ENCODE data around the gene KLHL2. TPM values are rescaled to one million over a fixed set of nuclear protein-coding genes. Genes with fewer than 3 reads are reported as not detected.
"Not testable (repeated sequence)": the region's sequence is repeated elsewhere in the genome, so short reads cannot be mapped to it uniquely, and the experiment has no call there.

The KLHL2 gene
- total RNA-seq, 4 donors from 2014 or later, result 18.0 to 26.7 (median 23.8) TPM

DNA sequence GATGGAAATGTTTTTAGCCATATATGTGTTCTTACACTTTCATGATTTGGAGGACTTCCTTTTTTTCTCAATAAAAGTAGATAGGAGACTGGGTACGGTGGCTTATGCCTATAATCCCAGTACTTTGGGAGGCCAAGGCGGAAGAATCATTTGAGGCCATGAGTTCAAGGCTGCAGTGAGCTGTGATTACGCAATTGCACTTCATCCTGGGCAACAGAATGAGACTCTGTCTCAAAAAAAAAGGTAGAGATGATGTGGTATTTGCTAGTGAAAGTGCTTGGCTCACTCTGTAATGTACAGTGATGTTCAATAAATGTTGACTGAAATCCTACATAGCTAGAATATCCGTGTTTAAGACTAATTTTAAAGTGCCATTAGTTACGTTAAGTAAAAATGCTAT, 27.4 kb downstream of the KLHL2 start:
- Histone ChIP-seq H3K27me3 (no peaks in the 10 kb centered on the region), H3K36me3 (peaks cover 0 to 21% (median 0%) of the 10 kb centered on the region in 3 donors), H3K27ac (no peak overlapping the region), H3K9me3 (no peaks in the 10 kb centered on the region), H3K4me3 (no peak overlapping the region), H3K4me1 (no peaks in the 10 kb centered on the region)
- TF ChIP-seq POLR2A (IDR thresholded peaks at IDR 0.05), result no peak
- TF ChIP-seq, protein P1, sequence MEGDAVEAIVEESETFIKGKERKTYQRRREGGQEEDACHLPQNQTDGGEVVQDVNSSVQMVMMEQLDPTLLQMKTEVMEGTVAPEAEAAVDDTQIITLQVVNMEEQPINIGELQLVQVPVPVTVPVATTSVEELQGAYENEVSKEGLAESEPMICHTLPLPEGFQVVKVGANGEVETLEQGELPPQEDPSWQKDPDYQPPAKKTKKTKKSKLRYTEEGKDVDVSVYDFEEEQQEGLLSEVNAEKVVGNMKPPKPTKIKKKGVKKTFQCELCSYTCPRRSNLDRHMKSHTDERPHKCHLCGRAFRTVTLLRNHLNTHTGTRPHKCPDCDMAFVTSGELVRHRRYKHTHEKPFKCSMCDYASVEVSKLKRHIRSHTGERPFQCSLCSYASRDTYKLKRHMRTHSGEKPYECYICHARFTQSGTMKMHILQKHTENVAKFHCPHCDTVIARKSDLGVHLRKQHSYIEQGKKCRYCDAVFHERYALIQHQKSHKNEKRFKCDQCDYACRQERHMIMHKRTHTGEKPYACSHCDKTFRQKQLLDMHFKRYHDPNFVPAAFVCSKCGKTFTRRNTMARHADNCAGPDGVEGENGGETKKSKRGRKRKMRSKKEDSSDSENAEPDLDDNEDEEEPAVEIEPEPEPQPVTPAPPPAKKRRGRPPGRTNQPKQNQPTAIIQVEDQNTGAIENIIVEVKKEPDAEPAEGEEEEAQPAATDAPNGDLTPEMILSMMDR (IDR thresholded peaks at IDR 0.05), result no peak
- no peak for TF ChIP-seq EP300 (IDR thresholded peaks at IDR 0.05)
- DNase-seq (ENCODE audit: low spot score in 2 of 2), result no peak
- 92 to 94% methylated on average over 5 of the region's 5 CpGs for WGBS, 2 donors

DNA sequence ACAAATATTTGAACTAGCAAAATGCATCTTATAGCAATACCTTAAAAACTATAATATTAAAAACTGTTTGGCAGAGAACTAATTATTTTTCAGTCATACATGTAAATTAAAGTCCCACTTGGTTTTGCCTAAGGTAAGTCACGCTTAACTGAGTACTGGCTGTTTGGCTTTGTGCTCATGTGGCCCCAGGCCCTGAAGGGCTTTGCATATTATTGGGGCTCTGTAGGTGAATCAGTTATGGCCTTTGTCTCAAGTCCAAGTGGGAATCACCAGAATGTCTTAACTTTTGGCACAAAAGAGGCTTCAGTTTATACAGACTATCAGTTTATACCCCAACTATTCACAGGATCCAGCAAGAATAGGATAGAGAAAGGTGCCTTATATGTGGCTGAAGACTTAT, 29.5 kb downstream of the KLHL2 start:
- WGBS, 2 donors, result no CpG with 5 or more reads among the region's 1 CpG
- H3K27ac ChIP-seq; H3K4me1 ChIP-seq; H3K27me3 ChIP-seq; H3K9me3 ChIP-seq; H3K36me3 ChIP-seq; H3K4me3 ChIP-seq; DNase-seq (ENCODE audit: low spot score in 2 of 2): not testable (repeated sequence)

DNA sequence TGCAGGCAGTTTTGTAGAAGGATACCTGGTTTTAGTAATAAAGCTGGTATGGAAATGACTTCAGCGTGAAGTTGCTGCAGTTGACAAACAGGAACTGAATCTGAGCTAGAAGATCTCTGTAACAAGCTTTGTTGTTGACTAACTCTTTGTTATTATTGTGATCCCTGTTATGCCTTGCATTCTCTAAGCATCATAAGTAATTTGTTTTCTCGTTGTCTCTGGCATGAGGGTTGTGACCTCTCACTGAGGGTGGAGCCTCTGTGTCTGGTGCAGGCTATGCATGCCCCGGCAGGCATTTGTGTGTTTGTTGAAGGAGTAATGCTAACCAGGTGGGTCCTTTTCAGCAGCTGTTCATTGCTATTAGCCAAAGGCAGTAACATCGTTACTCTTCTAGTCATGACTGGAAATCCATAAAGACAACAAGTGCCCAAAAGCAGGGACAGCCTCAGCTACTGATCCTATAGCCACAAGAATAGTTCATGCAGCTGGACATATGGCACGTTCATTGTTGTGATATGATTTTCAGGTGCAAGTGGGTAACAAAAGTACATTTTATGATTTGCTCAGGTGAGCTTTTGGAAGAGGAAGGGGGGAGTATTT, 30.8 kb downstream of the KLHL2 start:
- H3K9me3 ChIP-seq; DNase-seq (ENCODE audit: low spot score in 2 of 2); H3K4me1 ChIP-seq; H3K4me3 ChIP-seq; H3K27me3 ChIP-seq; H3K36me3 ChIP-seq; H3K27ac ChIP-seq: not testable (repeated sequence)
- WGBS, 2 donors, result 56 to 60% methylated on average over 4 of the region's 5 CpGs

DNA sequence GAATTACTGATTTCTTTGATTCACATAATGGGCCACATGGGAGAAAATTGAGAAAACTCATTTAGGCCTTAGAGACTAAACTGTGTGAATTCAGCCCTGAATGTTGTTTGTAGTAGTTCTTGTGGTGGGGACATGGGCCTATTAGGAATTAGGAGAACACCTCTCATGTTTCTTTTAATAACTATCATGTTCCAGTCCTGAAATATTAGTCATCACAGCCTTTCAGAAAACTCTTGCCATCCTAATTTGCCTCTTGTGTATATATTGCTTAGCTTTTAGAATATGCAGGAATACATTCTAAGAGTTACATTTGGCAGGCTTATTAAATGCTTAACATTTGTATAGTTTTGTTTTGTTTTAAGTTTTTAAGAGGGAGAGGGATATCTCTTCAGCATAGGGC, 33.4 kb downstream of the KLHL2 start:
- H3K36me3 ChIP-seq; H3K4me3 ChIP-seq; H3K27me3 ChIP-seq; H3K9me3 ChIP-seq; H3K27ac ChIP-seq; DNase-seq (ENCODE audit: low spot score in 2 of 2); H3K4me1 ChIP-seq: not testable (repeated sequence)

DNA sequence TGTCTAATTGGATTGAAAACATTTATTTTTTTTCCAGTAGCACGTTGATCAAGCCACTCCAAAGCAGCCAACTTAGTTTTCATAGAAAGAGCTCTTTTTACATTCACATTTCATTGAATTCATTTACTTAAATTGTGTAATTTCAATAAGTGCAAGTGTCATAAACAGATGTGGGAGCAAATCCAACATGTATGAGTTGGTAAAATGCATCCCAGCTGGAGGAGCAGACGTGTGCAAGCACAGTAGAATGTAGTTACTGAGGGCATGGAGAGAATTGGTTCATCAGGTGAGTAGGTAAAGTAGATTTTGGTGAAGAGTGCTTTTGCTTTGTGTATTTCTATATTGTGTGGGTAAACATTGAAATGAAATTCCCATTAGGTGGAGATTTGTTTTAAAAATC, 36.8 kb downstream of the KLHL2 start:
- H3K9me3 ChIP-seq; H3K27ac ChIP-seq; H3K36me3 ChIP-seq; H3K4me3 ChIP-seq; H3K4me1 ChIP-seq; DNase-seq (ENCODE audit: low spot score in 2 of 2); H3K27me3 ChIP-seq: not testable (repeated sequence)
- 61 to 64% methylated on average over 2 of the region's 2 CpGs for WGBS, 2 donors

DNA sequence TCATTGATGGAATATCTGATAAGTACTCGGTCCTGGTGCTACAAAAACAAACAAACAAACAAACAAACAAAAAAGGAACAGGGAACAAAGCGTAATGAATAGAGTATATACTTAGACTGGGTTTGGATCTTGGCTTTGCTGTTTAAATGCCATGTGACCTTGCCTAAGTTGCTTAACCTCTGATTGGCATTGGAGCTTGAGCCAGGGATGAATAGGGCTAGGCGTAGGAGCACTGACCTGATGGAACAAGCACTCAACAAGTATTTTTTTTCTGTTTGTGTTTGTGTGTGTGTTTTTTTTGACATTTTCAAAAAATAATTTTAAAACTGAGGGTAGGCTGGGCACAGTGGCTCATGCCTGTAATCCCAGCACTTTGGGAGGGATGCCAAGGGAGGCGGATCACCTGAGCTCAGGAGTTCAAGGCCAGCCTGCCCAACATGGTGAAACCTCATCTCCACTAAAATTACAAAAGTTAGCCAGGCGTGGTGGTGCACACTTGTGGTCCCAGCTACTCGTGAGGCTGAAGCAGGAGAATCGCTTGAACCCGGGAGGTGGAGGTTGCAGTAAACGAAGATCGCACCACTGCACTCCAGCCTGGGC, 37.3 kb downstream of the KLHL2 start:
- not testable (repeated sequence) for H3K4me1 ChIP-seq; H3K36me3 ChIP-seq; H3K4me3 ChIP-seq; H3K9me3 ChIP-seq; H3K27me3 ChIP-seq; H3K27ac ChIP-seq; DNase-seq (ENCODE audit: low spot score in 2 of 2)
- WGBS, 2 donors, result 92% methylated on average over 10 of the region's 10 CpGs

DNA sequence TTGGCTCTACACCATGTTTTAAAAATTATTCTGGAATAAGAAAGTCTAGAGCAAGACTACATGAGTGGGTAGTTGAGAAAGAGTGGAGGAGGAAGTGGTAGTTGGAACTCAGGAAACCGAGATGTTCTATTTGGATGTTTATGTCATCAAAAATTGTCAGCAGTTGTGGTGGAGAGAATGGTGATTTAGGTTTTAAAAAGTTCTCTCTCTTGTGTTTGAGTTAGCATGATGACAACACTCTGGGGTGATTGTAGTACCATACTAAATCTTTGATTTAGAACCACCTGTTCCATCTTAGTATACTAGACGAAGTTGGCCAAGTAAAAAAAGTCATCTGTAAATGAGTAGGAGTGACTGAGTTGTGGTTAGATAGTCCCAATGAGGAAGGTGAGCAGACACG, 40.7 kb downstream of the KLHL2 start:
- no peak for DNase-seq (ENCODE audit: low spot score in 2 of 2)
- Histone ChIP-seq H3K27me3 (no peaks in the 10 kb centered on the region), H3K36me3 (no peaks in the 10 kb centered on the region), H3K4me3 (no peak overlapping the region), H3K27ac (no peak overlapping the region), H3K4me1 (no peaks in the 10 kb centered on the region), H3K9me3 (no peaks in the 10 kb centered on the region)
- 74 to 78% methylated on average over 3 of the region's 3 CpGs for WGBS, 2 donors
- TF ChIP-seq, protein P1 (IDR thresholded peaks at IDR 0.05), result no peak
- no peak for TF ChIP-seq POLR2A (IDR thresholded peaks at IDR 0.05)
- no peak for TF ChIP-seq EP300 (IDR thresholded peaks at IDR 0.05)

DNA sequence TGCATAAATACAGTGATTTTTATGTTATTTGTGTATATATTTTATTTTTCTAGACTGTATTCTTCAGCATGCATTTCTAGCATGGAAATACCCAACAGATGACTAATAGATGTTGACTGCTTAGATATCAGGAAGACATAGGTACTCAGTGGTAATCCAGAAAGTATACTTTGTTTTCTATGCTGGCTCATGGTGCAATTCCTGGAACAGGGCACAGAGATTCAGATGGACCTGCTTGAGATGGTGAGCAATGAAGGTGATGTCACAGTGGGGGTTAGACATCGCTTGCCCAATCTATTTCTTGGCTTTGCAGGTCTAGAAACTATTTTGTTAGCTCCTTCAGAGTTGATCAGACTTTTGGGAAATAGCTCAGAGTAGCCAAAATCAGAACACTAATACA, 41.5 kb downstream of the KLHL2 start:
- WGBS, 2 donors, result 95 to 97% methylated on average over 1 of the region's 1 CpG
- not testable (repeated sequence) for H3K27me3 ChIP-seq

DNA sequence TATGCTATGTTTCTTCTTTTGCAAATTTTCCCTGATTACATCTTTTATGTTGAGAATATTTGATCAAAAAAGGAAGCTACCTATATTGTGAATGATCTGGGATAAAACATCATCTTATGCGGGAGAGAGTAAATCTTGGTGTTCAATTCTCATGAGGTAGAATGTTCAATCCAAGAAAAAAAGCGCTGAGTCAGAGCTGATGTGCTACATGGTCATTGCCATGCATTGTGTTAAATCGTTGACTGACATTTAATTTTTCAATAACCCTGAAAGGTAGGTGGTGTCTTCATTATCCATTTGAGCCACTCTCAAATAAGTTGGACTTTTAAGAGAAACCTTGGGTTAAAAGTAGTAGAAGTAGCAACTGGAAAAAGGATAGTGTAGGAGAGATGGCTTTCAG, 47.4 kb downstream of the KLHL2 start:
- H3K4me3 ChIP-seq; H3K27ac ChIP-seq; H3K9me3 ChIP-seq; H3K36me3 ChIP-seq; DNase-seq (ENCODE audit: low spot score in 2 of 2); H3K27me3 ChIP-seq: not testable (repeated sequence)
- peaks cover 0 to 13% (median 4%) of the 10 kb centered on the region in 4 donors for H3K4me1 ChIP-seq
- WGBS, 2 donors, result 87 to 93% methylated on average over 3 of the region's 3 CpGs

More for the DNA sequence above, 41.5 kb downstream of the KLHL2 start:
- H3K27ac ChIP-seq; H3K4me1 ChIP-seq; H3K36me3 ChIP-seq; H3K4me3 ChIP-seq; H3K9me3 ChIP-seq; DNase-seq (ENCODE audit: low spot score in 2 of 2): not testable (repeated sequence)

DNA sequence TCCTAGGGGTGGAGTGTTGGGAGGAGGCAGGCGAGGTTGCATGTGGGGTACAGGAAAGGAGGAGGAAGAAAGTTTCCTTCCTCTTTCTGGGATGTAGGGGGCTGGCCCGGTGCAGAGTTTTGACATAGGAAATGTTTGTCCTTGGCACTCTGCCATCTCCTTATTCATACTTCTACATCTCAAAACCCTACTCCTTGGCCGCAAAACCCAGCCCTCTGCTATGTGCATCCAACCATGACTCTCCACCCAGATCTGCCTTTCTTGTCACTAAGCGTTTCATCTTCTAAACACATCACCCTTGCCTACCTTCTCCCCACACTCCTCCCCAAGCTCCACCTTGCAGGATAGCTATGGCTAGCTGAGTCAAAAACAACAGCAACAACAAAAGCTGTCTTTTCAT, 48.1 kb downstream of the KLHL2 start:
- DNase-seq (ENCODE audit: low spot score in 2 of 2), result peak in 1 of 2 donors; percentile 45
- not testable (repeated sequence) for H3K4me3 ChIP-seq, H3K27me3 ChIP-seq, H3K9me3 ChIP-seq, H3K36me3 ChIP-seq, H3K27ac ChIP-seq
- H3K4me1 ChIP-seq, result peaks cover 0 to 13% (median 4%) of the 10 kb centered on the region in 4 donors
- WGBS, 2 donors, result 48 to 51% methylated on average over 4 of the region's 4 CpGs

DNA sequence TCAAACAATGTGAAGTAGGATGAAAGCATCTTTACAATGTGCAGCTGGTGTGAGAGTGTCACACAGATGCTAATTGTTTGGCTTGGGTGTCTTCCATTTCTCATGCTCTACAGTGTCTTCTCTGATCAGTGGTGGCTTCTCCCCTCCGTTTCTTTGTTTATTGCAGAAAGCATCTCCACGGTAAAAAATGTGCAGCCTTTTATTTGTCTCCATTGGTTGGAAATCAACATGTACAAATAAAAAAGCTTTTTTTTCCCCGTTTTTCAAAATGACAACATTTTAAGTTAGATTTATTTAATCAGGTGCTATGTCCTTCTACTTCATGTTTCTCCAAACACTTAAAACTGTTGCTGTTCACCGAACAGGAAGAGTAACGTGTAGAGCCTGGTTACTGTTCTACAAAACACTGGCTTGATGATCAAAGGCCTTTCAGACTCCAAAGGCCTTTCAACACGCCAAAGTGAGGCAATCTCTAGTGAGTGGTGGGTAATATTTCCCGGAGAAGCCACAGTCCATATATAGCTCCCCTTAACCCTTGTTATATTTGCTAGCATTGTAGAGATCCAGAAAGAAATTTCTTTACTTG, 48.8 kb downstream of the KLHL2 start:
- H3K4me3 ChIP-seq; H3K27me3 ChIP-seq; DNase-seq (ENCODE audit: low spot score in 2 of 2); H3K27ac ChIP-seq; H3K9me3 ChIP-seq; H3K36me3 ChIP-seq: not testable (repeated sequence)
- WGBS, 2 donors, result 58 to 64% methylated on average over 7 of the region's 7 CpGs
- peaks cover 0 to 13% (median 4%) of the 10 kb centered on the region in 4 donors for H3K4me1 ChIP-seq

All from tibial nerve (tissue), 4 donors.